K562 (cell line): ENCODE results near the gene PDE4D.

ENCODE experiments used
- POLR2A ChIP-seq: fragments of 450-650 bp; conservative IDR thresholded peaks from 2 replicates; pipeline ENCODE4 v1.6.1; 2016
- POLR2AphosphoS2 ChIP-seq: IDR thresholded peaks from 2 replicates; pipeline ENCODE4 v1.6.1; 2012; ENCODE audit warnings: low read length, improper control_type of control experiment
- PRMT5 ChIP-seq: sonication (generic); formaldehyde crosslinking; IDR thresholded peaks from 2 replicates; pipeline ENCODE4 v1.5.0; 2020; ENCODE audit warnings: missing genetic modification reagents
- TF ChIP-seq, protein P1 (sequence below), 3 experiments: IDR thresholded peaks in 2 of 3; conservative IDR thresholded peaks in 1 of 3; 2 replicates each; pipeline ENCODE4 v1.5.1; 2011 to 2012; ENCODE audit warnings: low read length in 3 of 3, mild to moderate bottlenecking in 3 of 3, control low read depth in 2 of 3, improper control_type of control experiment in 1 of 3, inconsistent platforms in 1 of 3, low read depth in 1 of 3, mixed read lengths in 1 of 3, moderate library complexity in 1 of 3; ENCODE audit not compliant: insufficient read depth in 2 of 3

DNA sequence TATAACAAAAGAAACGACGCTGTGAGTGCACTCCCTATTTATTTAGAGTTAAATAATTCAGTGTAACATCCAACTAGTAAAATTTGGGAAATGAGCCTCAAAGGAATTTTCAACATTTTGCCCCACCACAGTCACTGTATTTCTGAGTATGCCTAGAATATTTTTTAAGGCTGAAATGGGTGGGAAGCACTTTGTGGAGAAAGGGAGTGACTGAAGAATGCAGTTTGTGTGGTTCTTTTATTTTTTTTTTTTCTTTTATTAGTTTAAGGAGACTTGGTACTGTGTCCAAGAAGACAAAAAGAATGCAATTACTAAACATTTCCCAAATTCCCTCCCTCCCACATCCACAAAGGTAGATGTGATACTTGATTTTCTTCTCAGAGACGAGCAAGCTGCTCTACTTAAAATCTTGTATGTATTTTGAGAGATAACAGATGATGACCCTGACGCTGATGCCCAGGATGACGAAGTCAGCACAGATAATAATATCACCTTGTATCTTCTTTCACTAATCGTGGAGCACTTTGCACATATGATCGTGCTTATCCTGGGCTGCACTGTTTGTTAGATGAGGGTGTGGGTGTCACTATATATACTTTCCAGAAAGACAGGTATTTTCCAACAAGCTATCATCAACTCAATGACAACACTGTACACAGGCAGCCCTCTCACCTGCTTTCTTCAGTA, 724.3 kb downstream of the PDE4D start:
- TF ChIP-seq PRMT5 (CRISPR knock-in tag) (no peak), POLR2AphosphoS2 (no peak), POLR2A (no peak)
- TF ChIP-seq, protein P1, sequence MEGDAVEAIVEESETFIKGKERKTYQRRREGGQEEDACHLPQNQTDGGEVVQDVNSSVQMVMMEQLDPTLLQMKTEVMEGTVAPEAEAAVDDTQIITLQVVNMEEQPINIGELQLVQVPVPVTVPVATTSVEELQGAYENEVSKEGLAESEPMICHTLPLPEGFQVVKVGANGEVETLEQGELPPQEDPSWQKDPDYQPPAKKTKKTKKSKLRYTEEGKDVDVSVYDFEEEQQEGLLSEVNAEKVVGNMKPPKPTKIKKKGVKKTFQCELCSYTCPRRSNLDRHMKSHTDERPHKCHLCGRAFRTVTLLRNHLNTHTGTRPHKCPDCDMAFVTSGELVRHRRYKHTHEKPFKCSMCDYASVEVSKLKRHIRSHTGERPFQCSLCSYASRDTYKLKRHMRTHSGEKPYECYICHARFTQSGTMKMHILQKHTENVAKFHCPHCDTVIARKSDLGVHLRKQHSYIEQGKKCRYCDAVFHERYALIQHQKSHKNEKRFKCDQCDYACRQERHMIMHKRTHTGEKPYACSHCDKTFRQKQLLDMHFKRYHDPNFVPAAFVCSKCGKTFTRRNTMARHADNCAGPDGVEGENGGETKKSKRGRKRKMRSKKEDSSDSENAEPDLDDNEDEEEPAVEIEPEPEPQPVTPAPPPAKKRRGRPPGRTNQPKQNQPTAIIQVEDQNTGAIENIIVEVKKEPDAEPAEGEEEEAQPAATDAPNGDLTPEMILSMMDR (IDR thresholded peaks at IDR 0.05 in 2 of 3, conservative IDR thresholded peaks at IDR 0.05 in 1 of 3; ENCODE audit: insufficient read depth in 2 of 3, low read depth in 1 of 3, low read length in 3 of 3), result no peak
